ENCODE data around the gene ANKRD40.
"Not testable (repeated sequence)": the region's sequence is repeated elsewhere in the genome, so short reads cannot be mapped to it uniquely, and the experiment has no call there.

Gene ANKRD40

GRCh38 chr17:50712641-50713040, 4.9 kb upstream of the ANKRD40 start:
- no peak for DNase-seq (ENCODE audit: low read depth)

DNA sequence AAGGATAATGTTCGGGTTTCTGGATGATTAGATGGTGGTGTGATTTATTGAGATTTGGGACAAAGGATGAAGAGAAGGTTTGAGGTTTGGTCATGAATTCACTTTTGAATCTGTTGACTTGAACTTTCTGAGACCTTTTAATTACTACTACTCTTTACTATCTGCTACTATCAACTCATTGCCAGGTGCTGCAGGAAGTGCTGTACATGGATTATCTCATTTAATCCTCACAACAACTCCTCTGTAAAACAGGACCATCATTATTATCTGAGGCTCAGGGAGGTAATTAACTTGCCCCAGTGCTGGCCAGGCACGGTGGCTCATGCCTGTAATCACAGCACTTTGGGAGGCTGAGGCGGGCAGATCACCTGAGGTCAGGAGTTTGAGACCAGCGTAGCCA, 2.9 kb upstream of the ANKRD40 start:
- no peak for DNase-seq (ENCODE audit: low read depth)

GRCh38 chr17:50710025-50710424, 2.3 kb upstream of the ANKRD40 start:
- no peak for DNase-seq (ENCODE audit: low read depth)

DNA sequence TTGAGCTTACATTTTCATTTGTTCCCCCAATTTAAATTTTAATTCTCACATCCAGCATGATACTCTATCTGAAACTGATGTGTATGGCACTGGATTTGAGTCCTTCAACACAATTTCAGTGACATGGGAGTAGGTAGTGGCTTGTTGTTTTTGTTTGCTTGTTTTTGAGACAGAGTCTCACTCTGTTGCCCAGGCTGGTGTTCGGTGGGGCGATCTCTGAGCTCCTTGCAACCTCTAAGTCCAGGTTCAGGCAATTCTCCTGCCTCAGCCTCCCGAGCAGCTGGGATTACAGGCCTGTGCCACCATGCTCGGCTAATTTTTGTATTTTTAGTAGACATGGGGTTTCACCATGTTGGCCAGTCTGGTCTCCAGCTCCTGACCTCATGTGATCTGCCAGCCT, 1.3 kb upstream of the ANKRD40 start:
- not testable (repeated sequence) for DNase-seq (ENCODE audit: low read depth)

GRCh38 chr17:50708050-50709000, 611 bp upstream of the ANKRD40 start:
- DNase-seq (ENCODE audit: low read depth): no peak

DNA sequence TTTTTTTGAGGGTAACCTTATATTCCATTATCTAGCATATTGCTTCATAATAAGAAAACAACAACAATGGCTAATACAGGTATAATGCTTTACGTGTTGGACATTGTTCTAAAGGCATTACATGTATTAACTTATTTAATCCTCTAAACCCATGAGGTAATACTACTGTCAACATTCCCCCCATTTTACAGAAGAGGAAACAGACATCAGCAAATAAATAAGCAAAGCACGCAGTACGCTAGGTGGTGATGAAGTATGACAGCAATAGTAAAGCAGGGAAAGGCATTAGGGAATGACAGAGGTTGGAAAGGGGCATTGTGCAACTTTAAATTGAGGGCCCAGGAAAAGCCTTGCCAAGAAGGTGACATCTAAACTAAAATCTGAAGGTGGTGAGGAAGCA, 4.6 kb downstream of the ANKRD40 start:
- no peak for DNase-seq (ENCODE audit: low read depth)

- no peak for DNase-seq (ENCODE audit: low read depth)
Measured at GRCh38 chr17:50699410-50699809, 8.3 kb downstream of the ANKRD40 start.

GRCh38 chr17:50697663-50698272, 9.9 kb downstream of the ANKRD40 start:
- DNase-seq (ENCODE audit: low read depth): no peak

DNA sequence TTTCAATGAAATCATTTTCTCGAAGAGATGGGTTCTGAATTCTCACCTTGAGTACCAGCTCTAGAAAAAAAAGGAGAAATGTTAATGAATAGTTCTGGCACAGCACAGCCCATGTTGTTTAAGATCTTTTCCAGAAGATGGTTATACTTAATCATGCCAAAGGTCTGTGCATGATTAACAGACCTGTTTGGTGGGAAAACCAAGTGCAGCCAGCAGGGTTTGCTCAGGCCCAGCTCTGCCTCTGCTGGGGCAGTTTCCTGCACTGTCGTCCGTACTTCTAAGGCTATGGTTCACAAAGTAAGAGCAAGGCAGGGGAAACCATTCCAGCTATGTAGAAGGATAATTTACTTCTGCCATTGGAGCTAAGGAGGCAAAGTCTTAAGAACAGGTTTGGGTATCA, 10.7 kb downstream of the ANKRD40 start:
- no peak for DNase-seq (ENCODE audit: low read depth)

DNA sequence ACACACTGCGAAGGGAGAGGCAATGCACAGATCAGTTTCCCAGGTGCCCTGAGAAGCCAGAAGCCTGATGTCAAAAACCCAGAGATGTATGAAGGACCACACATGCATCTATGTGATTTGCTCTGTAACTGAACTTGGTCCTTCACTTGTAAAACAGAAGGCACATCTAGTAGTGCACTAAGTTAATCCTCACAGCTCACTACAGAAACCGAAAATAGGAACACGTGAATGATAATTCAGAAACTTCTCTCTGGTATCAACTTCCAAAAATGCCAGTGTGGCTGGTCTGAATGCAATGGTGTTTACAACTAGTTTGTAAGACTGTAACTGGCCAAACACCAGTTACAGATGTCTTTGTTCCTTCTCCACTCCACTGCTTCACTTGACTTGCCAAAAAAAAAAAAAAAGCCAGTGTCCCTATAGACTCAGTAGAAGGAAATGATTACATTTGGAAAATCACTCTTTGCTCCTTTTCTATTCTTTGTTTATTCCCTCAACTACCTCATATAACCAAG, 11.3 kb downstream of the ANKRD40 start:
- no peak for DNase-seq (ENCODE audit: low read depth)

- DNase-seq (ENCODE audit: low read depth): peak; percentile 40
Measured at GRCh38 chr17:50693036-50693682, 14.6 kb downstream of the ANKRD40 start.

DNA sequence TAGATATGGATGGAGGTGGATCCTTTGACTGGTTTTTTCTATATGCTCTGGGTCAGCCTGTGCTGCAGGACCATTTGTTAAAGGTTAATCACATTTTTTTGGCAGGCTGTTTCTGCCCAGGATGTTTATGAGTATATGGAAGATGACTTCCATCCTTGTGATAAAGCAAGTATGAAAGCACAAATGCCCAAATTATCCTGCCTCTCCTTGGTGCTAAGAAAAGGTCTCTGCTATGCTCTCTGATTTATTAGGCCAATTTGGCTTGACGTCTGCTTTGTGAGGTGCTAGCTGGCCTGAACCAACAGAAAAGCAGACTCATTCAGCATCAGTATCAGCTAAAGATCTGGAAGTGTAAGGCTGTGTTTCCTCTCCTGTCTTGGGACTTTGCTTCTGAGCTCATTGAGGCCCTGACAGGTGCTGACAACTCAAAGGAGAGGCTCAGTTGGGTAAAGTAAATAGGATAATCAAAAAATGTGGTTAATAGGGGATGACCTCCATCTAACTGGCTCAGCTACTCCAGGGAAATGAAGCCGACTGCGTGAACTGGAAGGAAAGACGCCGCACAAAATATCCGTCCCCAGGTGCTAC, 15.2 kb downstream of the ANKRD40 start:
- DNase-seq (ENCODE audit: low read depth): no peak

- no peak for DNase-seq (ENCODE audit: low read depth)
Measured at GRCh38 chr17:50691550-50692447, 15.9 kb downstream of the ANKRD40 start.

- no peak for DNase-seq (ENCODE audit: low read depth)
Measured at GRCh38 chr17:50690887-50691549, 16.7 kb downstream of the ANKRD40 start.

- peak; percentile 50 for DNase-seq (ENCODE audit: low read depth)
Measured at GRCh38 chr17:50689956-50690886, 17.5 kb downstream of the ANKRD40 start.

- peak; percentile 81 for DNase-seq (ENCODE audit: low read depth)
Measured at GRCh38 chr17:50689251-50689650, 18.5 kb downstream of the ANKRD40 start.

DNA sequence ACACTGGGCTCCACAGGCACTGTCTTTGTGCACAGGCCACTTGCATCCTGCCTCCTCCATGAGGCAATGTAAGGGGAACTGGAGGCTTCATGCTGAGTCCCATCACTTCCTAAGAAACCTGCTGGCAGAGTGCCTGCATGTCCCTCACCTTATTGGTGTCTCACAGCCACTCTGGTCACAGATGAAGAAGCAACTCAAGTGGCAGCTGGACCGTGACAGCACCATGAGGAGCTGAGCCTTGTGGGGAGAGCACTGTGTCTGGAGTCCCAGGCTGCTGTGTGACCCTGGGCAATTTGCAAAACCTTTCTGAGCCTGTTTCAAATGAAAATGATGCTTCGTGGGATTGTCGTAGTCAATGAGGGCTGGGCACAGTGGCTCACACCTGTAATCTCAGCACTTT, 19.5 kb downstream of the ANKRD40 start:
- no peak for DNase-seq (ENCODE audit: low read depth)

DNA sequence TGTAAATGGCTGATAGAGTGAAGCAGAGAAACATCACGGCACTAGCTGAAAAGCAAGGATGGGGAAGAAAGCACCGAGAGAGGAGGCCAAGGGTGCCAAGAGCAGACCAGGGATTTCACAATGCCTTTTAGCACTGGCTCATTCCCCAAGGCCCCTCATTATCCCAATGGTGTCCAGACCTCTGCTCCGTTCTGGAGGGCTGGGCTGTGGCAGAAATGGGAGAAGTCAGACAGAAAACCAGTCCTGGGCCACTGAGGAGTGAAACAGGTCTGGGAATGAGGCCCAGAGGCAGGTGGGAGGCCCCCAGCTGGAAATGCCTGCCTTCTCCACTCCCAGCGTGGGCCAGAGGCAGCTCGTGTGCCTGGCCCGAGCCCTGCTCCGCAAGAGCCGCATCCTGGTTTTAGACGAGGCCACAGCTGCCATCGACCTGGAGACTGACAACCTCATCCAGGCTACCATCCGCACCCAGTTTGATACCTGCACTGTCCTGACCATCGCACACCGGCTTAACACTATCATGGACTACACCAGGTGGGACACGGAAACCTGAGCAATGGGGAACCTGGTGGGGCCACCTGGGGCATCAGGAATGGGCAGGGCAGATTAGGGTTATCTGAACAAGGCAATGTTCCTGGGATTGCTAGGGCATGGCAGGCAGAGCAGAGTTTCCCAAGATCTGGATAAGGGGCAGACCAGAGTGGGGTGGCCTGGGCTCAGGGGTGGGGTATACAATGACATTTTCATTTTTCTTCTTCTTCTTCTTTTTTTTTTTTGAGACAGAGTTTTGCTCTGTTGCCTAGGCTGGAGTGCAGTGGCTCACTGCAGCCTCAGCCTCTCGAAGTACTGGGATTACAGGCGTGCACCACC, 20.3 kb downstream of the ANKRD40 start:
- peak; percentile 67 for DNase-seq (ENCODE audit: low read depth)

All from amniotic epithelial cell (primary cell).